ENCODE data around the gene ANKRD34B.

Gene ANKRD34B

DNA sequence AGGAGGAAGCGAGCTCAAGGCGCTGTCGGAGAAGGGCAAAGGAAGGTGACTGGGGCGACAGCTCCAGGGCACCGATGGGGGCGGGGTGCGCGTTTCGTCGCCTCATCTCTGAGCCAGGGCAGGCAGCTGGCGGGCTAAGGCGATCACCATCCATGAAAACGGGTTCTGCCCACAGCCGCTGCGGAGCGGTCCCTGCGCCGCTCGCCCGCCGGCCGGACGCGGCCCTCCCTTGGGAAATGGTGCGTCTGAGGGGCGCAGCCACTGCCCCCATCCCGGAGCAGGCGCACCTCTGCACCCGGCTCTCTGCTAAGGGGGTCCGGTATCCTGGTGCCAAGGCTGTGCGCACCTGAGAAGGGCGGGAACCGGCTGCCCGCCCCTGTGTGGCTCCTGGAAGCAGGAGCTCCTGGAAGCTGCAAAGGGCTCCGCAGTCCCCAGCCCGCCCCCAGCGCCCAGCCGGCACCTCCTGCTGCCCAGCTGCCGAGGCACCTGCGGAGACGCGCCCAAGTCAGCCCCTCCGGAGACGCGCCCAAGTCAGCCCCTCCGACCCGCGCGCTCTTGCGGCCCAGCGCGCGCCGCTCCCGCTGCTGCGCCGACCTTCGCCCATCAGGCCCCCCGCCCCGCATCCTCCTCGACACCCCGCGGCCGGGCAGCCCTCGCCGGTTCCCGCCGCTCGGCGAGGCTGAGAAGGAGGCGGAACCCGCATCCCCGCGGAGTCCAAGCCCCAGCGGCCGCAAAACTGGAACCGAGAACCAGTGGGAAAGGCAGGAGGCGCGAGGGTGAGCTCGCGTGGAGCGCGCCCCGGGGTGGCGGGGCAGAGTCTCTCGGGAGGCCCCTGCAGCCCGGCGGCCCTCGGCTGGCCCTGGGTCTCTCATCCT is 757 bp downstream of the ANKRD34B start:
- no peak for FAIRE-seq

- FAIRE-seq = no peak
Measured at GRCh38 chr5:80568251-80568650, 1.8 kb downstream of the ANKRD34B start.

DNA sequence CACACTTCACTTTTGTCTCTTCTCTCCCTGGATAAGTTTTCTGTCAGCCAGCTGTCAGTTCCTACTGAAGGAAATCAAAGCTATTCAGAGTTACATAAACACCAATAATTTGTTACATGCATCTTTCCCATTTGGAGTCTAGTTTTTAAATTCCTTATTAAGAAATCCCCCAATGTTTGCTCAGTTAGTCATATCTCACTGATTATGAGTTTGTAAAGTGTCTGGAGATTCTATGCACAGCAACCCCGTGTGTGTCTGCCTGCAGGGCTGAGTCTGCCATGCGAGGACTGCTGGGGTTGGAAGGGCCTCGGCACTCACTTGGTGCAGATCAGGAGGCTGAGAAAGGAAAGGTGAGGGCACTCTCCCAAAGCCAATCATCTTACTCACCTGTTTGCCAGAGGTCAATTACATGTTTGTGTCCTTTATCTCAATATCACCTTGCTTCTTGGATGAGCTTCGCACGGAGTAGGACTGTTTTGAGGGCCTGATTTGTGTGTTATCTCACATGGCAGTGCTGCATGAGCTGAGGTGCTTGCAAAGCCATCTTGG is 3.3 kb downstream of the ANKRD34B start:
- FAIRE-seq = no peak

DNA sequence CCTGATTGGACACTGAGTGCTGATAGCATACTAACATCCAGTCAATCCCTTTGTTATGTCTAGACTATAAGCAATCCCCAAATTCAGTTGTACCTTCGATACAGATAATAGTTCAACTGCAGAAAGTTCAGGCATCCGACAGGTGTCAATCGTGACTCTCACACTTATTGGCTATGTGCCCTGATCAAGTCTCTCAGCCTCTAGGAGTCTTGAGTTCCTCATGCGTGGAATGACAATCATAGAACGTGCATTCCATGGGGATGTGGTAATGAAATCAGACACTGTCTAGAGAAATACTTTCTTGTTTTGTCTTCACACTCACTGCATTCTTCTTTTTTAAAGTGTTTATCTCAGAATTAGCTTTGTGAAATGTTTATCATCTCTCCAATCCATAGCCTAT is 4.8 kb downstream of the ANKRD34B start:
- no peak for FAIRE-seq

GRCh38 chr5:80559244-80559643 is 10.8 kb downstream of the ANKRD34B start:
- no peak for FAIRE-seq

- no peak for FAIRE-seq
Measured at GRCh38 chr5:80555099-80555498, 15.0 kb downstream of the ANKRD34B start.

- no peak for FAIRE-seq
Measured at GRCh38 chr5:80554646-80555045, 15.4 kb downstream of the ANKRD34B start.

GRCh38 chr5:80541392-80541791 is 28.7 kb downstream of the ANKRD34B start:
- FAIRE-seq = no peak

DNA sequence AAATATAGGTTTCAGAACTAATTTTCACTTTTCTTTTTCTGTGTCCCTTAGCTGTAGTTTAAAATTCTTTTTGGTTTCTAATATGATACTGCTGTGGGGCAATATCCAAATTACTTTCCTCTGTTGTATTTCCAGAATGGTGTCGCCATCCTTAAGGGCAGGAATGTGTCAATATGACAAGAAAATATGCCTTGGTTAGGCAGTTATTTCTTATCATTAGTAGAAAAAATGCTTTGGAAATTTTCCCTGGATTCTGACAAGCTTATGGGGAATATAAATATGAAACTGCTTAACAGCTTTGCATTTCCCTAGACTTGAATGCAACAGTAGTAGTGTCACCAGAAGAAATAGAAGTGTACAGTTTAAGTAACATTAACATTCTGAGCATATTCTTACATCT is 29.4 kb downstream of the ANKRD34B start:
- FAIRE-seq = no peak

DNA sequence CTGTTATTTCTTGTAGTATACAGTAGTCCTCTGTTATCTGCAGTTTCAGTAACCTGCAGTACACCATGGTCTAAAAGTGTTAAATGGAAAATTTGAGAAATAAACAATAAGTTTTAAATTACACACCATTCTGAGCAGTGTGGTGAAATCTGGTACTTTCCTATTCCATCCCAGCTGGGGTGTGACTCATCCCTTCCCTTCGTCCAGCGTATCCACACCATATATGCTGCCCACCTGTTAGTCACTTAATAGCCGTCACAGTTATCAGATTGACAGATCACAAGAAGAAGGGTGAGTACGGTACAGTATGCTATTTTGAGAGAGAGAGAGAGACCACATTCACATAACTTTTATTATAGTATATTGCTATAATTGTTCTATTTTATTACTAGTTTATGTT is 53.3 kb downstream of the ANKRD34B start:
- no peak for FAIRE-seq

- no peak for FAIRE-seq
Measured at GRCh38 chr5:80509362-80509761, 60.7 kb downstream of the ANKRD34B start.

DNA sequence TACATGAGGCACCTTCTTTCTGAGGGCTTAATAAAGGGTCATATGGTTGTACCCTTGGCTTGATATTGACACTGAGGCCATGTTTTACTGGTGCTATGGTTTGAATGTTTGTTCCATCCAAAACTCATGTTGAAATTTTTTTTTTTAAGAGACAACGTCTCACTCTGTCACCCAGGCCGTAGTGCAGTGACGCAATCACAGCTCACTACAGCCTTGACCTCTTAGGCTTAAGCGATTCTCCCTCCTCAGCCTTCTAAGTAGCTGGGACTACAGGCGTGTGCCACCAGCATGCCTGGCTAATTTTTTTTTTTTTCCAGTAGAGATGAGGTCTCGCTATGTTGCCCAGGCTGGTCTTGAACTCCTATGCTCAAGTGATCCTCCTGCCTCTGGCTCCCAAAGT is 61.2 kb downstream of the ANKRD34B start:
- FAIRE-seq = no peak

DNA sequence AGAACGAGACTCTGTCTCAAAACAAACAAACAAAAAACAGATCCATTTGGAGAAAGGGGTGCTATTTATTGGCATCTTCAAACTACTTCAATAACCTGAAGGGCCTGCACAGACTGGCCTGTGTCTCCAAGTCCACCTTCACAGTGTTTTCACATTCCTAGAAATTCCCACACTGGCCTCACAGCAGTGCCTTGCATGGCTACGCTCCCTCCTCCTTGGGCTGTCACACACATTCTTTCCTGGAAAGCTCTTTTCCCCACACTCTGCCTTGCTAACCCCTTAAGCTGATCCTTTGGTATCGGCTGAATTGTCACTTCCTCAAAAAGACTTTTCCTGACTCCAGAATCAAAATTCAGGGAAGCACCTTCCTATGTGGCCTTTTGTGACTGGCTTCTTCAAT is 62.4 kb downstream of the ANKRD34B start:
- FAIRE-seq = no peak

Measured in islet of Langerhans (tissue), 1 donor.